HepG2 (cell line): Measurements from ENCODE around the gene PTGER3. TPM values are rescaled to one million over a fixed set of nuclear protein-coding genes. Genes with fewer than 3 reads are reported as not detected.

ENCODE experiments used
- AGO2 ChIP-seq: fragments of 200-400 bp; formaldehyde crosslinking; optimal IDR thresholded peaks from 2 replicates; pipeline ENCODE3; 2017; ENCODE audit warnings: mild to moderate bottlenecking, low read depth, low read length, moderate library complexity
- AHR ChIP-seq: IDR thresholded peaks from 2 replicates; pipeline ENCODE4 v1.6.1; 2018; ENCODE audit warnings: missing genetic modification reagents, missing compliant biosample characterization
- ARNT2 ChIP-seq: sonication (generic); formaldehyde crosslinking; IDR thresholded peaks from 2 replicates; pipeline ENCODE4 v1.8.0; 2022; ENCODE audit warnings: mild to moderate bottlenecking, low read depth, missing genetic modification reagents, moderate library complexity
- CEBPG ChIP-seq: IDR thresholded peaks from 2 replicates; pipeline ENCODE4 v1.6.1; 2016
- IKZF1 ChIP-seq: fragments of 450-650 bp; IDR thresholded peaks from 2 replicates; pipeline ENCODE4 v1.7.1; 2016
- IRX3 ChIP-seq: sonication (generic); formaldehyde crosslinking; IDR thresholded peaks from 2 replicates; pipeline ENCODE4 v1.8.1; 2023; ENCODE audit warnings: mild to moderate bottlenecking, low read depth, missing genetic modification reagents, borderline replicate concordance
- MBNL3 ChIP-seq: fragments of 250-450 bp; sonication (Bioruptor Pico); conservative IDR thresholded peaks from 2 replicates; pipeline ENCODE4 v1.8.0; 2022; ENCODE audit warnings: mild to moderate bottlenecking, inconsistent platforms
- MLLT10 ChIP-seq: sonication (generic); formaldehyde crosslinking; IDR thresholded peaks from 2 replicates; pipeline ENCODE4 v1.4.0; 2020; ENCODE audit warnings: missing genetic modification reagents
- NR2F6 ChIP-seq, 2 experiments: IDR thresholded peaks; 2 replicates each; pipeline ENCODE4 v1.6.1; 2016; ENCODE audit warnings: antibody characterized with exemption in 1 of 2, mild to moderate bottlenecking in 1 of 2
- SOX6 ChIP-seq, 2 experiments: fragments of 450-650 bp in 1 of 2; sonication (generic) in 1 of 2; formaldehyde crosslinking in 1 of 2; IDR thresholded peaks; 2 replicates each; pipeline versions ENCODE4 v1.4.0 to v1.6.1; 2017 to 2020; ENCODE audit warnings: antibody characterized with exemption in 1 of 2, mild to moderate bottlenecking in 1 of 2, missing genetic modification reagents in 1 of 2
- SSRP1 ChIP-seq: IDR thresholded peaks from 2 replicates; pipeline ENCODE4 v1.6.1; 2016; ENCODE audit warnings: control low read depth
- TAF15 ChIP-seq: fragments of 200-400 bp; formaldehyde crosslinking; IDR thresholded peaks from one replicate; pipeline ENCODE4 v1.6.1; 2018; ENCODE audit warnings: mild to moderate bottlenecking, low read depth, low read length; ENCODE audit not compliant: poor library complexity, severe bottlenecking
- ZFP41 ChIP-seq: sonication (generic); formaldehyde crosslinking; IDR thresholded peaks from 2 replicates; pipeline ENCODE4 v1.4.0; 2020; ENCODE audit warnings: mild to moderate bottlenecking, missing genetic modification reagents, borderline replicate concordance
- ZFYVE20 ChIP-seq: sonication (generic); formaldehyde crosslinking; IDR thresholded peaks from 2 replicates; pipeline ENCODE4 v1.8.0; 2023; ENCODE audit warnings: low read depth, mild to moderate bottlenecking, moderate library complexity, missing genetic modification reagents, borderline replicate concordance
- ZNF282 ChIP-seq: fragments of 450-650 bp; IDR thresholded peaks from 2 replicates; pipeline ENCODE4 v1.6.1; 2018; ENCODE audit not compliant: partially characterized antibody
- ZNF501 ChIP-seq: sonication (generic); formaldehyde crosslinking; IDR thresholded peaks from 2 replicates; pipeline ENCODE4 v1.5.1; 2020; ENCODE audit warnings: mild to moderate bottlenecking, moderate library complexity, missing genetic modification reagents
- ZNF737 ChIP-seq: sonication (generic); formaldehyde crosslinking; IDR thresholded peaks from 2 replicates; pipeline ENCODE4 v1.5.0; 2020; ENCODE audit warnings: missing genetic modification reagents, mild to moderate bottlenecking, borderline replicate concordance
- polyA plus RNA-seq, 8 experiments: library from polyadenylated mRNA; depleted of rRNA in 3 of 8; stranded (reverse) in 7 of 8; unstranded in 1 of 8; fragments of >200 nt; fragmentation: Illumina TruSeq in 4 of 8; extraction: Trizol in 4 of 8; gene quantifications; 2 replicates each; pipeline versions ENCODE4 v1.2.1 to v1.2.3, GENCODE V29; 2011 to 2016; ENCODE audit warnings: low read depth in 4 of 8, missing spikeins in 1 of 8, mixed read lengths in 1 of 8; ENCODE audit not compliant: insufficient read depth in 1 of 8
- total RNA-seq, 5 experiments: library from RNA; depleted of rRNA; stranded (reverse); fragments of >200 nt; fragmentation: Illumina TruSeq; extraction: Trizol; gene quantifications; 2 replicates each; pipeline ENCODE4 v1.2.3, GENCODE V29; 2016; ENCODE audit warnings: low read depth in 1 of 5
- TF ChIP-seq, protein P1 (sequence below): sonication (generic); formaldehyde crosslinking; IDR thresholded peaks from 2 replicates; pipeline ENCODE4 v1.4.0; 2020; ENCODE audit warnings: missing genetic modification reagents
- TF ChIP-seq, protein P2 (sequence below): sonication (generic); formaldehyde crosslinking; conservative IDR thresholded peaks from 2 replicates; pipeline ENCODE4 v1.4.0; 2020; ENCODE audit warnings: missing genetic modification reagents
- TF ChIP-seq, protein P3 (sequence below): IDR thresholded peaks from 2 replicates; pipeline ENCODE4 v1.6.1; 2018; ENCODE audit warnings: missing genetic modification reagents, mild to moderate bottlenecking, missing compliant biosample characterization

PTGER3 gene
- total and polyA plus RNA-seq, 2 of the 13 experiments (the other 11 are each of a cell fraction or from before 2014, with no cell fraction given) = 0.01 TPM; not detected in 1

DNA sequence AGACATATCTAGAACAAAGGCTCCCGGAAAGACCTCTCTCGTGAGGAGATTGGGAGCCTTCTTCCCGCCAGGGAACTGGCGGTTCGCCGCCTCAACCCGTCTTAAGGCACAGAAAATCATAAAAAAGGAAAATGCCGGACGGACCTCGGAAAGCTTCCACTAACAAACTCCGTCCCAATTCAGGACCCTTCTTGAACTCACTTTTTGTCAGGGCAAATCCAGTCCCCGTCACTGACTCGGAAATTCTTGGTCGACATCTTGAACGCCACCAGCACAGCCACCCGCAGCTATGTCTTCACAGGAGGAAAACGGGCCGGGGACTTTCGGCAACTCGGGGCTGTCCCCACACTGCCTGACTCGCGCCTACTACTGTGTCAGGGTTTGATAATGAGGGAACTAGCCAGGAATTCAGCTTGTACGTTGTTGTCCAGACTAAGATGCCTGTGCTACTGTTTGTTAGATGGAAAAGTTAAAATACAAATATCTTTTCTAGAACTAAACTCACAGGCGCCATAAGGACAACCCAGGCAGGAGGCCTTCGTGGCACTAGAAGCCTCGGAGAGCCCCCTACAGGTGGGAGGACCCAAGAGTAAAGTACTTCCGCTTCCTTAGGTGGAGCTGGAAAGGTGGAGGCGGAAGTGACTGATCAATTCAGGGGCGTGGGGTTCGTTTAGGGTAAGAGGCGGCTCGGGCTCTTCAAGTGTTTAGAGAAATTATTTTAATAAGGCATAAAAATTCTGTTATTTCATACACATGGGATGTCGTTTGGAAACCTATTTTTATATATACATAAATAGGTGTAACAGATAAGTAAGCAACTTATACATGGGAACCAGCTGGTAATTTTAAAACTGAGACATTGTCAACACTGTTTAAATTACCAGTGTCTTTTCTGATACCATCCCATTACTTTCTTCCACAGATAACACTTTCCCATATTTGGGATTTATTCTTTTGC lies 33.4 kb upstream of the PTGER3 start, which contains the start of gene ZRANB2 (continued):
- TF ChIP-seq, protein P1, sequence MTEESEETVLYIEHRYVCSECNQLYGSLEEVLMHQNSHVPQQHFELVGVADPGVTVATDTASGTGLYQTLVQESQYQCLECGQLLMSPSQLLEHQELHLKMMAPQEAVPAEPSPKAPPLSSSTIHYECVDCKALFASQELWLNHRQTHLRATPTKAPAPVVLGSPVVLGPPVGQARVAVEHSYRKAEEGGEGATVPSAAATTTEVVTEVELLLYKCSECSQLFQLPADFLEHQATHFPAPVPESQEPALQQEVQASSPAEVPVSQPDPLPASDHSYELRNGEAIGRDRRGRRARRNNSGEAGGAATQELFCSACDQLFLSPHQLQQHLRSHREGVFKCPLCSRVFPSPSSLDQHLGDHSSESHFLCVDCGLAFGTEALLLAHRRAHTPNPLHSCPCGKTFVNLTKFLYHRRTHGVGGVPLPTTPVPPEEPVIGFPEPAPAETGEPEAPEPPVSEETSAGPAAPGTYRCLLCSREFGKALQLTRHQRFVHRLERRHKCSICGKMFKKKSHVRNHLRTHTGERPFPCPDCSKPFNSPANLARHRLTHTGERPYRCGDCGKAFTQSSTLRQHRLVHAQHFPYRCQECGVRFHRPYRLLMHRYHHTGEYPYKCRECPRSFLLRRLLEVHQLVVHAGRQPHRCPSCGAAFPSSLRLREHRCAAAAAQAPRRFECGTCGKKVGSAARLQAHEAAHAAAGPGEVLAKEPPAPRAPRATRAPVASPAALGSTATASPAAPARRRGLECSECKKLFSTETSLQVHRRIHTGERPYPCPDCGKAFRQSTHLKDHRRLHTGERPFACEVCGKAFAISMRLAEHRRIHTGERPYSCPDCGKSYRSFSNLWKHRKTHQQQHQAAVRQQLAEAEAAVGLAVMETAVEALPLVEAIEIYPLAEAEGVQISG (CRISPR knock-in tag) = peak; percentile 99
- no peak for TF ChIP-seq ZNF282
- TF ChIP-seq AHR (CRISPR knock-in tag) = no peak
- TF ChIP-seq AGO2 = no peak
- TF ChIP-seq ZNF501 = peak; percentile 71
- no peak for TF ChIP-seq SOX6 (IDR thresholded peaks at IDR 0.05)
- no peak; the same call in none of the 2 replicates for TF ChIP-seq SOX6 (CRISPR knock-in tag; IDR thresholded peaks at IDR 0.05)
- TF ChIP-seq TAF15 = no peak
- no peak for TF ChIP-seq MBNL3 (CRISPR knock-in tag)
- TF ChIP-seq, protein P2, sequence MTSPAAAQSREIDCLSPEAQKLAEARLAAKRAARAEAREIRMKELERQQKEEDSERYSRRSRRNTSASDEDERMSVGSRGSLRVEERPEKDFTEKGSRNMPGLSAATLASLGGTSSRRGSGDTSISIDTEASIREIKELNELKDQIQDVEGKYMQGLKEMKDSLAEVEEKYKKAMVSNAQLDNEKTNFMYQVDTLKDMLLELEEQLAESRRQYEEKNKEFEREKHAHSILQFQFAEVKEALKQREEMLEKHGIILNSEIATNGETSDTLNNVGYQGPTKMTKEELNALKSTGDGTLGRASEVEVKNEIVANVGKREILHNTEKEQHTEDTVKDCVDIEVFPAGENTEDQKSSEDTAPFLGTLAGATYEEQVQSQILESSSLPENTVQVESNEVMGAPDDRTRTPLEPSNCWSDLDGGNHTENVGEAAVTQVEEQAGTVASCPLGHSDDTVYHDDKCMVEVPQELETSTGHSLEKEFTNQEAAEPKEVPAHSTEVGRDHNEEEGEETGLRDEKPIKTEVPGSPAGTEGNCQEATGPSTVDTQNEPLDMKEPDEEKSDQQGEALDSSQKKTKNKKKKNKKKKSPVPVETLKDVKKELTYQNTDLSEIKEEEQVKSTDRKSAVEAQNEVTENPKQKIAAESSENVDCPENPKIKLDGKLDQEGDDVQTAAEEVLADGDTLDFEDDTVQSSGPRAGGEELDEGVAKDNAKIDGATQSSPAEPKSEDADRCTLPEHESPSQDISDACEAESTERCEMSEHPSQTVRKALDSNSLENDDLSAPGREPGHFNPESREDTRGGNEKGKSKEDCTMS (CRISPR knock-in tag) = no peak
- TF ChIP-seq MLLT10 (CRISPR knock-in tag) = no peak
- TF ChIP-seq ZFP41 (CRISPR knock-in tag) = no peak
- TF ChIP-seq NR2F6 (IDR thresholded peaks at IDR 0.05) = no peak
- TF ChIP-seq NR2F6 (CRISPR knock-in tag; IDR thresholded peaks at IDR 0.05) = 0 out of 2 replicates have a peak, but pooled peaks have one; percentile 4
- TF ChIP-seq ARNT2 = no peak
- no peak; the same call in 1 of the 2 replicates for TF ChIP-seq ZNF737 (CRISPR knock-in tag)
- TF ChIP-seq ZFYVE20 (CRISPR knock-in tag) = no peak
- TF ChIP-seq SSRP1 = no peak
- no peak for TF ChIP-seq IRX3 (CRISPR knock-in tag)
- TF ChIP-seq CEBPG (CRISPR knock-in tag) = peak; percentile 21; the same call in 1 of the 2 replicates
- TF ChIP-seq, protein P3, sequence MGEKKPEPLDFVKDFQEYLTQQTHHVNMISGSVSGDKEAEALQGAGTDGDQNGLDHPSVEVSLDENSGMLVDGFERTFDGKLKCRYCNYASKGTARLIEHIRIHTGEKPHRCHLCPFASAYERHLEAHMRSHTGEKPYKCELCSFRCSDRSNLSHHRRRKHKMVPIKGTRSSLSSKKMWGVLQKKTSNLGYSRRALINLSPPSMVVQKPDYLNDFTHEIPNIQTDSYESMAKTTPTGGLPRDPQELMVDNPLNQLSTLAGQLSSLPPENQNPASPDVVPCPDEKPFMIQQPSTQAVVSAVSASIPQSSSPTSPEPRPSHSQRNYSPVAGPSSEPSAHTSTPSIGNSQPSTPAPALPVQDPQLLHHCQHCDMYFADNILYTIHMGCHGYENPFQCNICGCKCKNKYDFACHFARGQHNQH (CRISPR knock-in tag) = peak; percentile 83
- TF ChIP-seq IKZF1 = no peak
